HG02798 (cell line): Measurements from ENCODE around the gene ANKRD11.
"Not testable (repeated sequence)": the region's sequence is repeated elsewhere in the genome, so short reads cannot be mapped to it uniquely, and the experiment has no call there.

Experiments used
- ATAC-seq: cut with Tn5 transposase; IDR thresholded peaks from one replicate; pipeline ENCODE4 v1.9.1; 2021; ENCODE audit warnings: mild to moderate bottlenecking; ENCODE audit not compliant: unreplicated experiment, poor library complexity

The ANKRD11 gene

GRCh38 chr16:89435059-89435458, 55.3 kb downstream of the ANKRD11 start:
- not testable (repeated sequence) for ATAC-seq

DNA sequence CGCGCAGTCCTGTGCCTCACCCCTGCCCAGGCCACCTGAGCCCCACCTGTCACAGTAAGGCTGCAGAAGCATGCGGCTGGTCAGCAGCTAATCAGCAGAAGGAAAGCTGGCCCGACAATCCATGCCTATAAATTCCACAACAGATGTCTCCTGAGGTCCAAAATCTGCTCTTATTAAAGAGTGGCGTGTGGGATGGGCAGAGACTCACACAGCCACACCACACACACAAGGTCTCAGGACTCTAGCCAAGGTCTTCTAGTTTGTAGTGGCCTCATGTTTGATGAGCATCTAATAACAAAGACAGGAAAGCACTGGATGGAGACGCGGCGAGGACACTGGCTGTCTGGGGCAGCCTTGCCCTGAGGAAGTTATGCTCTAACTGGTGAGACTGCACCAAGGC, 55.9 kb downstream of the ANKRD11 start:
- ATAC-seq, result no peak

DNA sequence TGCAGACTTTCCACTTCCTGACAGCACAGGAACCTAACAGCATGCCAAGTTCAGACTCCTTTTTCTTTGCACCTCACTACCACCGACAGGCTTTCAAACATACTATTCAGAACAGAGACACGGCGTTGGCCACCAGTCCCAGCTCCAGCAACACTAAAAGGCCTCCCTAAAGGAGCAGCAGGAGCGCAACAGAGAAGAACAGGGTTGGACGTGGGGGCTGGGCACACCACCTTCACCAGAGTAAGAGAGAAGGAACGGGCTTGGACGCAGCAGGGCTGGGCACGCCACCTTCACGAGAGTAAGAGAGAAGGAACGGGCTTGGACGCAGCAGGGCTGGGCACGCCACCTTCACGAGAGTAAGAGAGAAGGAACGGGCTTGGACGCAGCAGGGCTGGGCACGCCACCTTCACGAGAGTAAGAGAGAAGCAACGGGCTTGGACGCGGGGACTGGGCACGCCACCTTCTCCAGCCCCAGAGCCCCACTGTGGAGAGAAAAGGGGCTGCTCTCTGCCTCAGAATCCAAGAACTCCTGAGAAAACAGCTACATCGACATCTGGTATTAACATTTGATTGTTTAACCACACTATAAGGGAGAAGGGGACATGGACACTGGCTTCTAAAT, 56.9 kb downstream of the ANKRD11 start:
- not testable (repeated sequence) for ATAC-seq

GRCh38 chr16:89431630-89432029, 58.7 kb downstream of the ANKRD11 start:
- no peak for ATAC-seq

DNA sequence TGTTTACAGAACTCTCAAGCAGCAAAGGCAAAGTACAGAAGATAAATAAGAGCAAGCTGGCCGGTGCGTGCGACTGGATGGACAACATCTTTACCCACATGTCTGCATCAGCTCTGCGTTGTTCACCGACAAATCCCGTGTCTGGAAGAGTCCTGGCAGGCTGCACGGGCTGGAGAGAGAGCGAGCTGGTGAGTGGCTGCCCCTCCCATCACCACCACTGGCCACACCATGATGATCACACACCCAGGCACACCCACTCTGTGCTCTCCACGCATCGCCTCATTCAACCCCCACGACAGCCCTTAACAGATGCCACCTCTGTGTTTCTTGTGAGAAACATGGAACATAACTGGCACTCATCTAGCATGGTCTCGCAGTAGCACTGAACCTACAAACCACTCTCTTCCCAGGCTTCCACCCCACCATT, 59.2 kb downstream of the ANKRD11 start:
- no peak for ATAC-seq

- no peak for ATAC-seq
These were observed 59.8 kb downstream of the ANKRD11 start for GRCh38 chr16:89430436-89431157.

DNA sequence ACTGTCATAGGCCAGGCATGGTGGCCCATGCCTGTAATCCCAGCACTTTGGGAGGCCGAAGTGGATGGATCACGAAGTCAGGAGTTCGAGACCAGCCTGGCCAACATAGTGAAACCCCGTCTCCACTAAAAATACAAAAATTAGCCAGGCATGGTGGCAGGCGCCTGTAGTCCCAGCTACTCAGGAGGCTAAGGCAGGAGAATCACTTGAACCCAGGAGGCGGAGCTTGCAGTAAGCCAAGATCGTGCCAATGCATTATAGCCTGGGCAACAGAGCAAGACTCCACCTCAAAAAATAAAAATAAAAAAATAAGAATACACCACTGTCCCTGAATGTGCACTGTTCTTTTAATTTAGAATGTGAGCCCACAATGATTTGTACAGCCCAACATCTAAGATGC, 61.8 kb downstream of the ANKRD11 start:
- ATAC-seq, result not testable (repeated sequence)

DNA sequence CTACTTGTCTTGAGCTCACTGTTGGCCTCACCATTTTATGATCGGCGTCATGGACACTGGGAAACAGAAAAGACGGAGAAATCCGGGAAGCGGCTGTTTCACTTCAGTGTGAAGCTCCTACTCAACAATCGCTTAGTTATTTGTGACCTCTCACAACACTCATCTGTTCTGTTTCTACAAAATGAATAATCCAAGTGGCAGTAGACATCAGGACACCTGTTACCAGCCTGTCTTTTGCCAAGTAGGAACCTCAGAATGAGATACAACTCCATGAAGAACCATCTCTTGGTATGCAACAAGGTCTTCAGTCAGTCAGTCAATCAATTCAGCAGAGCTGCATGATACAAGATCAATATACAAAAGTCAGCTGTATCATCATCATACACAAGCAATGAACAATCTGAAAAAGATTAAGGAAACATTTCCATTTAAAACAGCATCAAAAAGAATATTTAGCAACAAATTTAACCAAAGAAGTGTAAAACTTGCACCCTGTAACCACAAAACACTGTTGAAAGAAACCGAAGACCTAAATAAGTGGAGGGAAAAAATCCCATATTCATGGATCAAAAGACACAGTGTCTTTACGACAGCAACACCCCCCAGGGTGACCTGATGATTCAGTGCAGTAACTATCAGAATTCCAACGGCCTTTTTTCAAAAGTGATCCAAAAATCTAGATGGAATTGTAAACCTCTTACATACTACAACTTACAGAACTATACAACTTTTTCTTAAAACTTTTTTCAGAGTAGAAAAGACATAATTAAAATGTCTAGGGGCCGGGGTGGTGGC, 63.4 kb downstream of the ANKRD11 start:
- ATAC-seq, result no peak

DNA sequence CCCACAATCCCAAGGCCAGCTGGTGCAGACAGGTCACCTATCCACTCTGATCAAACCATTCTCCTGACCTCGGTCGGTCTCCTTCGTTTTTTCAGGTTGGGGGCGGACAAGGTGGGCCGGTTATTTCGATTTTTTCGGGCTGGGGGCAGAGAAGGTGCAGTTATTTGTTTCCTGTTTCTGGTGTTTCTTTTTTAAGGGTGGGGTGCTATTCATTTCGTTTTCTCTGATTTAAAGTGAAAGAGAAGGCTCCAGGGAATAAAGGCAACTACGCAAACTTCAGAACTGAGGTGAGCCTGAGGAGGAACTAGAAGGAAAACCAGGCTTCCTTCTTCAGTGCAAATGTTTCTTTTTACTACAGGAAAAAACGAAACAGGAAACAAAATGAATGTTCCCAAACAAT, 64.8 kb downstream of the ANKRD11 start:
- ATAC-seq, result no peak

GRCh38 chr16:89423681-89424260, 66.6 kb downstream of the ANKRD11 start:
- ATAC-seq, result no peak

DNA sequence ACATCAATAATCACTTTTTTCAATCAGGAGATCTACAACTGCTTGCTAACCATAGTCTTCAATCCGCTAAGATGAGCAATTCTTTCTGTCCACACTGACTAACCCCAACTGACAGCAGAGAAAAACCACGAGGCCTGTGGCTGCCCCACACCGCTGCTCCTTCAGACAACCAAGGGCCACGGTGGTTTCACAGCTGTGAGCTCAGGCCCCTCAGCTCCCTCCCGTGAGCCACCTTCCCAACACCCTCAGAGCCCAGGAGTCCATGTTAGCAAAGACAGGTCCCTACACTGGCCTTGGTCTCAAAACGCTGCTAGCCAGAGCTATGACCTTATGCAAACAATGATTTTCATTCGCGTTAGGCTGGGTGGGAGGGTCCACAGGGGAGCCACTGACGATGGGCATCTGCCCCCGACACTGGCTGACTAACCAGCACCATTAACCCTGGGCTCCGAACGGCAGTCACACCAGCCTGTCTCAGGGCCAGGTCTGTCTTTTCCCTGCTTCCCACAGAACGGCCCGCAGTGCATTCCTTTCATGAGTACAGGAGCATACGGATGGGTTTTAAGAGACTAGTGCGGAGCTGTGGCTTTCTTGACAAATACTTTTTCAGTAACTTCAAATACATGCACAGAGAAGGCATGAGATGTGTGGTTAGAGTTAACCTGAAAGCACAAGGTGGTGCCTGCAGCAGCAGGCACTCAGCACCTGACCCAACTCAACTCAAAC, 67.3 kb downstream of the ANKRD11 start:
- ATAC-seq, result peak; percentile 72

DNA sequence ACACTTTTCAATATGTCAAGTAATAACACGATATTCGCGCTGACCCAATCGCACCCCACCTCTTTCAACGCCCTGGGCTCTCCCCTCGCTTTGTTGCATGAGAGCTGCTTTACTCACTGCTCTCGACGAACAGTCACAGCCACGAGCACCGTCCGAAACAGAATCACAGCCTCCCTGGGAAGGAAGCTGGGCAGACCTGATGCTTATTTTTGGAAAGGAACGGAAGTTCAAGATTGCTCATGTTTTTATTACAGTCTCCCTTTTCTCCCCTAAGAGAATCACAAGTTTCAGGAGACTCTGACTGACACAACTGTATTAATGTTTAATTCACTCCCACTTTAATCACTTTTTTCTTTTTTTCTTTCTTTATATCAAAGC, 67.8 kb downstream of the ANKRD11 start:
- peak; percentile 77 for ATAC-seq

GRCh38 chr16:89421300-89421699, 69.1 kb downstream of the ANKRD11 start:
- ATAC-seq, result not testable (repeated sequence)

DNA sequence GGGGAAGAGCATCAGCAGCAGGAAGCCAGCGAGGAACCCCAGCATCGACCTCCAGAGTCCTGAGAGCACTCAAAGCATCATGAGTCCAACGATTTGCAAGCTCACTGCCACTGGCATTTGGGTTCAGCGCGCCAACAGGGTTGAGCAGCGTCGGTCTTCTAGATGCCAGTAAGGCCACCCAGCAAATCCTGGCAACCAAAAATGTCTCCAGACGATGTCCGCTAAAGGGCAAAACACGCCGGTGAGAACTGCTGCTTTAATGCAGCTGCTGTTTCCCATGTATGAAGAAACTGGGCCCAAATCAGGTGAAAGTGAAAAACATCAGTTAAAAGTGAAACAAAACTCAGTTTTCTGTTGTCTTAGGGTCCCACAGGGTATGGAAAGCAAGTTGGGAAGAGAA, 70.2 kb downstream of the ANKRD11 start:
- ATAC-seq, result no peak

DNA sequence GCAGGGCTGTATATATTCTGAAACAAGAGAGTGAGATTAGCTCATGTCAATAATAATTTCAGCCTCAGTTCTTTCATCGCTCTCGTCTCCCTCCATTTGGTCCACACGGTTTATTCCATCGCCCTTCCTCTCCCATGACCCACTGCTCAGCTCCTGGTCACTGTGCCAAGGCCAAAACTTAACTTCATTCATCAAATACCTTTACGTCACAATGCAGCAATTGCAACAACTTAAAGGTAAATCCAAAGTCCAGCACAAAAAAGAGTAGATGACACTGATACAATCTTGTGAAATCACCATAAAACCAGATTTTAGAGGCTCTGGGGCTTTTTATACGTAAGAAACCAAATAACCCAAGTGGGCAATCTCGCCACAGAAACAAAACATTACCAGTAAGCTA, 72.0 kb downstream of the ANKRD11 start:
- no peak for ATAC-seq

DNA sequence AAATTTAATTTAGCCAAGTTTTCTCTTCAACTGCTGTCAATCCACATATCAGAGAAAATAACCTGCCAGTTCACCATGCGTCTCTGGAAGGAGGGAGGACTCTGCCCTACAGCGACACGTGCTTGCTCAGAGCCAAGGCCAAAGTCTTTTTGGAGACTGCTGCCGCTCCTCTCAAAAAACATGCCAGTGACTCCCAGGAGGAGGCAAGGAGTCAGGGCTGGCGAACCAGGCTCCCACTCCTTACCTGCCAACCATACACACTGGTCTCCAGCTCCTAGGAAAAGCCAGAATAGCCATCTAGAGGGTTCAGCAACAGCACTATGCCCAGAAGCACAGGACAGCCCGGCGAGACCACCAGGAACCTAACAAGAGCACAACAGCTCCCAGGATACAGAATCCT, 73.0 kb downstream of the ANKRD11 start:
- no peak for ATAC-seq

DNA sequence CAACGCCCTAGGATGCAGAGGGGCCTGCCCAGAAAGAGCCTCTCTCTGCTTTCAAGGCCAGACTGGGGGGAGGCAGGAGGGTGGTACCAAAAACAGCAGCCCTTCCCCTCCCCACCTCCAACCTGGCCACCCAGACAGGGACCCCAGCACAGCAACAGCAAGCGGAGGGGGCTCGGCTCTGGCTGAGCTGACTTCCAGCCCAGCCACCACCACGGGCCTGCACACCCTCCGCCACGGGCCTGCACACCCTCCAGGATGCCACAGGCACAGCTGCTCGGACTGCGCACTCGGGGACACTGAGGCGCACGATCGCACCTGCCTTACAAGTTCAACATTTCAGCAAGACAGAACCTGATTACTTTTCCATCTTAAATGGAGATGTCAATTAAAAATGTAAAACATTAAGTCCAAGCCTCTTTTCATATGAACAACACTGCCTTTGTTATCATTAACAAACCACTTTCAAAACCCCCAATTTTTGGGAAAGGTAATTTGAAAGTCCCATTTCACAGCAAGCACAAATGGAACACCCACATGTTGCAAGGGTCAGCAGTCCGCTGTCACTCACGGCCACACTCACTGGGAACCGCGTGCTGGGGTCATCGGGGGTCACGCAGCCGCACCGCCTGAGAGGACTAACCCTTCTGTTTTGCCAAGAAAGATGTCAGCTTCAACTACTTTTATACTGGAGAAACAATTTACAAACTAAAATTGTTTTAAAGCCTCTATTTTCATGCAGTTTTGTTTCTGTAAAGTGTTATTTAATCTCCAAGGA, 76.4 kb downstream of the ANKRD11 start:
- no peak for ATAC-seq

GRCh38 chr16:89412811-89413210, 77.5 kb downstream of the ANKRD11 start:
- no peak for ATAC-seq

GRCh38 chr16:89411335-89411850, 79.0 kb downstream of the ANKRD11 start:
- no peak for ATAC-seq
